Measurements from ENCODE around the gene PUSL1. TPM values are rescaled to one million over a fixed set of nuclear protein-coding genes. Genes with fewer than 3 reads are reported as not detected.

Gene PUSL1
- total RNA-seq, 1 donor from 2014 or later: 16.2 TPM

DNA sequence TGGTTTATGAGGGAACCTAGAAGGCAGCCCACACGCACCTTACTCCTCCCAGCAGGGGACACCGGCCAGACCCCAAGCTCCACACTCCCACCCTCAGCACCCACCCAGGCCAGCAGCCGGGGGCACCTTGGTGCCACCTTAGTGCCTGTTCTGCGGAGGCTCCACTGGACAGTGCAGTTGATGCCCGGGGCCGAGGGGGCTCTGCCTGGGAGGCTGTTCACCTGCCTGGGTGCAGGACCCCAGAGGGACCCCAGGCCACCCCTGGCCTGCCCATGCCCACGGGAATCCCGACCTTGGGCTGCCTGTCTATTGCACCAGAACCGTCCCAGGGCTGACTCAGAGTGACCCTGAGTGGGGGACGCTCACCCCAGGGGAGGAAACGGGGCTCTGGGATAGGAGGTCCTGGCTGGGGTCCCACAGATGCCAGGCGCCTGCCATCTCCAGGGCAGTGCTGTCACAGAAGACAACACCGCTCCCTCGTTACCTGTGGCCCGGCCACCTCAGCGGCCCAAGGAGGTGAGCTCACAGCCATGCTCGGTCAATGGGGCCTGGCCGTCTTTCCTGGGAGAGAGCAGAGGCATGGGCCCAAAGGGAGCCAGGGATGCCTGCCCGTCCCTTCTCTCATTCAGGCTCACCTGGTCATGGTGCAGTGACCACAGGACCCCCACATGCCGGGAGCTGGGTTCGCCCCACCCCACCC lies 27.5 kb upstream of the PUSL1 start:
- DNase-seq: no peak
- intact Hi-C loops (cut with DNase I): no loop called here
- H3K36me3 ChIP-seq: no peaks in the 10 kb centered on the region
- TF ChIP-seq, protein P1, sequence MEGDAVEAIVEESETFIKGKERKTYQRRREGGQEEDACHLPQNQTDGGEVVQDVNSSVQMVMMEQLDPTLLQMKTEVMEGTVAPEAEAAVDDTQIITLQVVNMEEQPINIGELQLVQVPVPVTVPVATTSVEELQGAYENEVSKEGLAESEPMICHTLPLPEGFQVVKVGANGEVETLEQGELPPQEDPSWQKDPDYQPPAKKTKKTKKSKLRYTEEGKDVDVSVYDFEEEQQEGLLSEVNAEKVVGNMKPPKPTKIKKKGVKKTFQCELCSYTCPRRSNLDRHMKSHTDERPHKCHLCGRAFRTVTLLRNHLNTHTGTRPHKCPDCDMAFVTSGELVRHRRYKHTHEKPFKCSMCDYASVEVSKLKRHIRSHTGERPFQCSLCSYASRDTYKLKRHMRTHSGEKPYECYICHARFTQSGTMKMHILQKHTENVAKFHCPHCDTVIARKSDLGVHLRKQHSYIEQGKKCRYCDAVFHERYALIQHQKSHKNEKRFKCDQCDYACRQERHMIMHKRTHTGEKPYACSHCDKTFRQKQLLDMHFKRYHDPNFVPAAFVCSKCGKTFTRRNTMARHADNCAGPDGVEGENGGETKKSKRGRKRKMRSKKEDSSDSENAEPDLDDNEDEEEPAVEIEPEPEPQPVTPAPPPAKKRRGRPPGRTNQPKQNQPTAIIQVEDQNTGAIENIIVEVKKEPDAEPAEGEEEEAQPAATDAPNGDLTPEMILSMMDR (IDR thresholded peaks at IDR 0.05): no peak
- no peak for ATAC-seq
- no peak overlapping the region for H3K4me3 ChIP-seq
- H3K9me3 ChIP-seq: no peaks in the 10 kb centered on the region
- H3K27ac ChIP-seq: no peak overlapping the region
- peaks cover 5% of the 10 kb centered on the region for H3K4me1 ChIP-seq
- peaks cover 11% of the 10 kb centered on the region for H3K27me3 ChIP-seq (ENCODE audit: low read depth)

- DNase-seq (peak; percentile 84), ATAC-seq (peak; percentile 75 to 81)
- H3K4me1 ChIP-seq: peaks cover 5% of the 10 kb centered on the region
- H3K27me3 ChIP-seq (ENCODE audit: low read depth): peaks cover 19% of the 10 kb centered on the region
- no peaks in the 10 kb centered on the region for H3K36me3 ChIP-seq
- intact Hi-C loops (cut with DNase I): no loop called here
- no peak overlapping the region for H3K4me3 ChIP-seq
- TF ChIP-seq, protein P1 (IDR thresholded peaks at IDR 0.05): no peak
- no peaks in the 10 kb centered on the region for H3K9me3 ChIP-seq
- H3K27ac ChIP-seq: no peak overlapping the region
Observed at GRCh38 chr1:1281533-1282321, 26.7 kb upstream of the PUSL1 start.

- peaks cover 29% of the 10 kb centered on the region for H3K27me3 ChIP-seq (ENCODE audit: low read depth)
- H3K9me3 ChIP-seq: no peaks in the 10 kb centered on the region
- TF ChIP-seq, protein P1 (IDR thresholded peaks at IDR 0.05): no peak
- H3K36me3 ChIP-seq: no peaks in the 10 kb centered on the region
- no peak for ATAC-seq
- H3K4me3 ChIP-seq: no peak overlapping the region
- DNase-seq: no peak
- intact Hi-C loops (cut with DNase I): no loop called here
- no peak overlapping the region for H3K27ac ChIP-seq
- H3K4me1 ChIP-seq: peaks cover 5% of the 10 kb centered on the region
Observed at GRCh38 chr1:1282998-1283397, 25.4 kb upstream of the PUSL1 start.

- Histone ChIP-seq H3K27me3 (ENCODE audit: low read depth) (peaks cover 29% of the 10 kb centered on the region), H3K27ac (no peak overlapping the region), H3K4me1 (peaks cover 5% of the 10 kb centered on the region), H3K4me3 (no peak overlapping the region), H3K9me3 (no peaks in the 10 kb centered on the region), H3K36me3 (no peaks in the 10 kb centered on the region)
- intact Hi-C loops (cut with DNase I): no loop called here
- TF ChIP-seq, protein P1 (IDR thresholded peaks at IDR 0.05): no peak
- ATAC-seq (no peak), DNase-seq (no peak)
Observed at GRCh38 chr1:1283821-1284220, 24.6 kb upstream of the PUSL1 start.

DNA sequence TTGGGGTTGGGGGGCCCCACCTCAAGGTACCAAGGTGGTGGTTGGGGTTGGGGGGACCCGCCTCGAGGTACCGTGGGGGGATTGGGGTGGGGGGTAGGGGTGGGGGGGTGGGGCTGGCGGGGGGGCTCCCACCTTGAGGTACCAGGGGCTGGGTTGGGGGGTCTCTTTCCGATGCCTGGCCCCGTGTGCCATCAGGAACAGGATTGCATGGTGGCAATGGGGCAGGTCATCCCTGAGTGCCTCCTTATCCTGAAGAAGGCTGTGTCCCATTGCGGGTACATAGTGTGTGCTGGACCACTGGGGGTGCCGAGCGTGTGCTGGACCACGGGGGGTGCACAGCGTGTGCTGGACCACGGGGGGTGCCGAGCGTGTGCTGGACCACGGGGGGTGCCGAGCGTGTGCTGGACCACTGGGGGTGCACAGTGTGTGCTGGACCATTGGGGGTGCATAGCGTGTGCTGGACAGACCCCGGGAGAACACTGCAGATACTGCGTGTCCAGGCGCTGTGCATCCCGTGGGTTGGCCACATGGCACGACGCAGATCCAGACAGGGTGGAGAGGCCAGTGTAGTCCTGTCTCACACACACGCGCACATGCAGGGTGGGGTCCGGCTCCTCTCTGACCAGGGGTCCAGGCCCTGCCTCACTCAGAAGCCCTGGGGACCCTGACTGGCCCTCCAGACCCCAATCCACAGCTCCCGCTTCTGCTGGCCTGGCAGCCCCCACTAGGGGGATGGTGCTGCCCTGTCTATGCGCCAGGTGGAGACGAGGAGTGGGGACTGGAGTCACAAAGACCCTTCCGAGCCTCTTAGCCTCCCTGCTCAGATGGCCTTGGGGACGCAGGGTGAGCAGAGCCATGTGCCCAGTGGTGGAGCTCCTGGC lies 23.9 kb upstream of the PUSL1 start:
- Histone ChIP-seq H3K9me3 (no peaks in the 10 kb centered on the region), H3K4me1 (peaks cover 5% of the 10 kb centered on the region), H3K4me3 (no peak overlapping the region), H3K27ac (no peak overlapping the region), H3K27me3 (ENCODE audit: low read depth) (peaks cover 29% of the 10 kb centered on the region), H3K36me3 (no peaks in the 10 kb centered on the region)
- DNase-seq (peak; percentile 28), ATAC-seq (no peak)
- intact Hi-C loops (cut with DNase I): no loop called here
- TF ChIP-seq, protein P1 (IDR thresholded peaks at IDR 0.05): no peak
